Measurements from ENCODE around the gene MORF4L1.

DNA sequence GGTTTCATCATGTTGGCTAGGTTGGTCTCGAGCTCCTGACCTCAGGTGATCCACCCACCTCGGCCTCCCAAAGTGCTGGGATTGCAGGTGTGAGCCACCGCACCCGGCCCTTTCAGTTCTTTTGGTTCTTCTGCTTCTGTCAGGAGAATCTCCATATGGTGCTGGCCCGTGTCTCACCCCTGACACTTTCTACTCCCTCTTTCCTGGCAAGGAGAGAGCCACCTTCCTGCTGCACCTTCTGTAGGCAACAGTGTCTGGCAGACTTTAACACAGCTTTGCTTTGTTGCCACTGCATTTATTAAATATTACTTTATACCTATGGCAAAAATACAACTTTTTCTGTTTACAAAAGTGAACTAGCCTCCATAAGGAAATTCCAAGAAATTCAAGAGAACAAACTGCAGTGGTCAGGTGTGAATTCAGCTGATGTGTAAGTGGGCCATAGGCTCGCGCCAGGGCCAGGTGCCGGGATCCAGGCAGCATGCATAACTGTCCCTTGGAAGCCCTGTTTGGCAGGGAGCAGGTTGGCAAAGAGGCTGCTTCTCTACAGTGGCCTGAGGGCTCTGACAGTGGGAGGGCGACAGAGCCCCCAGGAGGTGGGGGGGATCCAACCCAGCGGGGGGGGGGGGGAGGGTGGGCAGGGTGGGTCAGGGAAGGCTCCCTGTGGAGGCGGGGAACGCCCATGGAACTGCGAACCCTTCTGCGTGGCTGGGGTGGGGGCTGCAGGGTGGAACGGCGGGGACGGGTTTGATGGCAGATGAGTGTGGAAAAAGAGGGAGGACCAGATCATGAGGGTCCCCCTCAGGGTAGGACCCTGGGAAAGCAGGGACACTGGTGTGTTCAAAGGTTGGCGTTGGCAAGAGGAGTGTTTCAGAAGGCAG is 51.0 kb downstream of the MORF4L1 start:
- TF ChIP-seq CTCF (conservative IDR thresholded peaks at IDR 0.05; ENCODE audit: low read length) (no peak), EZH2phosphoT487 (IDR thresholded peaks at IDR 0.05; ENCODE audit: borderline replicate concordance) (no peak)
